ENCODE measurements around the gene TRIM41.

The TRIM41 gene

GRCh38 chr5:181219262-181220177, 3.6 kb upstream of the TRIM41 start:
- no peak for TF ChIP-seq CTCF (IDR thresholded peaks at IDR 0.05; ENCODE audit: control insufficient read depth, insufficient read depth, low read depth, low read length, missing control alignments)
- no peak for DNase-seq (ENCODE audit: low read depth)
- H3K4me3 ChIP-seq (ENCODE audit: control insufficient read depth, low read depth, low read length): no peak overlapping the region

GRCh38 chr5:181220178-181220515, 2.9 kb upstream of the TRIM41 start:
- no peak for DNase-seq (ENCODE audit: low read depth)
- H3K4me3 ChIP-seq (ENCODE audit: control insufficient read depth, low read depth, low read length): no peak overlapping the region
- no peak for TF ChIP-seq CTCF (IDR thresholded peaks at IDR 0.05; ENCODE audit: control insufficient read depth, insufficient read depth, low read depth, low read length, missing control alignments)

GRCh38 chr5:181221105-181221791, 1.8 kb upstream of the TRIM41 start:
- TF ChIP-seq CTCF (IDR thresholded peaks at IDR 0.05; ENCODE audit: control insufficient read depth, insufficient read depth, low read depth, low read length, missing control alignments): no peak
- H3K4me3 ChIP-seq (ENCODE audit: control insufficient read depth, low read depth, low read length): no peak overlapping the region
- no peak for DNase-seq (ENCODE audit: low read depth)

GRCh38 chr5:181221792-181222629, 1.1 kb upstream of the TRIM41 start:
- no peak for TF ChIP-seq CTCF (IDR thresholded peaks at IDR 0.05; ENCODE audit: control insufficient read depth, insufficient read depth, low read depth, low read length, missing control alignments)
- DNase-seq (ENCODE audit: low read depth): peak; percentile 85
- H3K4me3 ChIP-seq (ENCODE audit: control insufficient read depth, low read depth, low read length): peak overlapping the region; percentile 93

- peak overlapping the region; percentile 93 for H3K4me3 ChIP-seq (ENCODE audit: control insufficient read depth, low read depth, low read length)
- DNase-seq (ENCODE audit: low read depth): no peak
- no peak for TF ChIP-seq CTCF (IDR thresholded peaks at IDR 0.05; ENCODE audit: control insufficient read depth, insufficient read depth, low read depth, low read length, missing control alignments)
Measured at GRCh38 chr5:181222630-181223057, 437 bp upstream of the TRIM41 start.

- peak overlapping the region; percentile 93 for H3K4me3 ChIP-seq (ENCODE audit: control insufficient read depth, low read depth, low read length)
- no peak for DNase-seq (ENCODE audit: low read depth)
- TF ChIP-seq CTCF (IDR thresholded peaks at IDR 0.05; ENCODE audit: control insufficient read depth, insufficient read depth, low read depth, low read length, missing control alignments): no peak
Measured at GRCh38 chr5:181223729-181224389, 778 bp downstream of the TRIM41 start.

Measured in AG09309 (cell line).